ENCODE data around the gene HEXB. TPM values are rescaled to one million over a fixed set of nuclear protein-coding genes. Genes with fewer than 3 reads are reported as not detected.

Gene HEXB
- total RNA-seq, 1 experiment from 2014 or later, result 56.3 TPM

DNA sequence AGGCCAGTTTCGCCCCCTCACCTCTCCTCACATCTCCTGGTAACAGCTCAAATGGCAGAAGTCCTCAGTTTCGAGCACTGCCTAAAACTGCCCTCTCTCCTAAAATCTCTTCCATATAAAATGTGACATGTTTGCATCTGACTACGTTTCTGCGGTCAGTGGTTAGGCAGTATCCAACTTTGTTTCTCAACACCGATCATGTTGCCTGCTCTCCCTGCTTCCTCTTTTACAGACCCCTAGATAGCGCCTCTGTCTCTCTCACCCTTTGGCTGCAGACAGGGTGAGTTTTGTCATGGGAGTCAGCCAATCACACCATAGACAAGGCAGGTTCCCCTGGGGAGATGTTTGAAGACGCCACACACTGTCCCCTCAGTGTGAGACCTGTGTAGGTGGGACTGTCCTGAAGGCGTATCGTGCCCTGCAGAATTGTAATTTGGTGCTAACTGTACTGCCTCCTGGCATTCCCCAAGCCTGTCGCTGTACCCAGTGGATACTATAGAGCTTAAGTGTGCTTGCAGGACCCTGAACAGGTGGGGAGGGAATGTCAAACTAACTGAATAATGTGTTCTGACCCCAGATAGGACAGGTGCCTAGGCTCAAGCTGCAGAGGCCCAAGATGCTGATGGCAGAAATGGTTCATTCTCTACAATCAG is 1.1 kb downstream of the HEXB start:
- Mint-ChIP-seq H3K27ac (no peak overlapping the region), H3K36me3 (ENCODE audit: insufficient read depth in 1 of 3, low read depth in 3 of 3) (peaks cover 0 to 12% (median 8%) of the 10 kb centered on the region in 3 experiments; a peak in 4 of 7 replicates), H3K27me3 (ENCODE audit: low read depth) (peaks cover 4% of the 10 kb centered on the region), H3K4me1 (peaks cover 6 to 10% of the 10 kb centered on the region in 2 experiments), H3K4me3 (peak overlapping the region; percentile 74 to 75), H3K9me3 (no peaks in the 10 kb centered on the region)
- H2AFZ ChIP-seq (ENCODE audit: low read length), result no peak overlapping the region
- no peak overlapping the region for H4K91ac ChIP-seq (ENCODE audit: insufficient read length, low read depth, low read length)
- H3K9me3 ChIP-seq (ENCODE audit: control insufficient read depth, low read depth, low read length), result no peaks in the 10 kb centered on the region
- no peak overlapping the region for H4K5ac ChIP-seq (ENCODE audit: insufficient read length, low read depth, low read length)
- no peak overlapping the region for H3K4ac ChIP-seq (ENCODE audit: low read depth, low read length)
- H3K79me1 ChIP-seq (ENCODE audit: insufficient read depth, low read depth, low read length, poor library complexity, severe bottlenecking), result no peaks in the 10 kb centered on the region
- DNase-seq, result no peak
- H2BK12ac ChIP-seq (ENCODE audit: insufficient read length, low read depth, low read length), result no peak overlapping the region
- H4K8ac ChIP-seq (replicated peaks; ENCODE audit: insufficient read length, low read depth, low read length), result no peak overlapping the region
- H2AK5ac ChIP-seq (ENCODE audit: insufficient read length, low read length), result no peak overlapping the region
- H4K20me1 ChIP-seq (ENCODE audit: control insufficient read depth, insufficient read depth, insufficient read length), result no peaks in the 10 kb centered on the region
- H3K23me2 ChIP-seq (ENCODE audit: insufficient read length, low read depth, low read length, poor library complexity, severe bottlenecking), result peaks cover 8% of the 10 kb centered on the region
- WGBS (ENCODE audit: extremely low coverage, insufficient read length, low lambda C conversion rate), result no CpG with 5 or more reads among the region's 10 CpGs
- H3K18ac ChIP-seq (ENCODE audit: insufficient read length, low read depth, low read length), result no peak overlapping the region
- no peak overlapping the region for H3K23ac ChIP-seq (ENCODE audit: insufficient read length, low read depth, low read length)
- H2BK20ac ChIP-seq (ENCODE audit: low read depth, low read length, poor library complexity, severe bottlenecking), result no peak overlapping the region
- H3K79me2 ChIP-seq (ENCODE audit: insufficient read depth, low read length), result no peaks in the 10 kb centered on the region
- no peak overlapping the region for H3T11ph ChIP-seq (ENCODE audit: low read length)
- TF ChIP-seq, protein P1, sequence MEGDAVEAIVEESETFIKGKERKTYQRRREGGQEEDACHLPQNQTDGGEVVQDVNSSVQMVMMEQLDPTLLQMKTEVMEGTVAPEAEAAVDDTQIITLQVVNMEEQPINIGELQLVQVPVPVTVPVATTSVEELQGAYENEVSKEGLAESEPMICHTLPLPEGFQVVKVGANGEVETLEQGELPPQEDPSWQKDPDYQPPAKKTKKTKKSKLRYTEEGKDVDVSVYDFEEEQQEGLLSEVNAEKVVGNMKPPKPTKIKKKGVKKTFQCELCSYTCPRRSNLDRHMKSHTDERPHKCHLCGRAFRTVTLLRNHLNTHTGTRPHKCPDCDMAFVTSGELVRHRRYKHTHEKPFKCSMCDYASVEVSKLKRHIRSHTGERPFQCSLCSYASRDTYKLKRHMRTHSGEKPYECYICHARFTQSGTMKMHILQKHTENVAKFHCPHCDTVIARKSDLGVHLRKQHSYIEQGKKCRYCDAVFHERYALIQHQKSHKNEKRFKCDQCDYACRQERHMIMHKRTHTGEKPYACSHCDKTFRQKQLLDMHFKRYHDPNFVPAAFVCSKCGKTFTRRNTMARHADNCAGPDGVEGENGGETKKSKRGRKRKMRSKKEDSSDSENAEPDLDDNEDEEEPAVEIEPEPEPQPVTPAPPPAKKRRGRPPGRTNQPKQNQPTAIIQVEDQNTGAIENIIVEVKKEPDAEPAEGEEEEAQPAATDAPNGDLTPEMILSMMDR (conservative IDR thresholded peaks at IDR 0.05), result no peak
- H3K56ac ChIP-seq (ENCODE audit: insufficient read length, low read depth, low read length), result no peak overlapping the region
- no peaks in the 10 kb centered on the region for H3K27me3 ChIP-seq (ENCODE audit: insufficient read depth, low read length)
- H2BK5ac ChIP-seq (ENCODE audit: insufficient read length, low read length), result no peak overlapping the region
- peak overlapping the region; percentile 69 for H3K4me2 ChIP-seq (ENCODE audit: insufficient read depth, insufficient read length, low read length)
- no peak overlapping the region for H2BK15ac ChIP-seq (ENCODE audit: low read depth, low read length)
- H3K9ac ChIP-seq (ENCODE audit: extremely low read depth, insufficient read length, low read length), result no peak overlapping the region
- H3K27ac ChIP-seq (ENCODE audit: insufficient read length, low read depth, low read length), result no peak overlapping the region
- no peak overlapping the region for H2BK120ac ChIP-seq (ENCODE audit: low read depth, low read length, poor library complexity, severe bottlenecking)
- H3K14ac ChIP-seq (ENCODE audit: insufficient read depth, low read length), result no peak overlapping the region
- peaks cover 5% of the 10 kb centered on the region; the same call in 1 of the 2 replicates for H3K4me1 ChIP-seq (ENCODE audit: insufficient read depth, low read length)

All from H9 (cell line).